SK-N-MC (cell line): ENCODE measurements around the gene ARHGEF2.

ENCODE experiments used
- EZH2 ChIP-seq: fragments of 200-600 bp; sonication (generic); IDR thresholded peaks from one replicate; pipeline ENCODE4 v1.6.1; 2017; ENCODE audit warnings: antibody characterized with exemption
- FOXP2 ChIP-seq: optimal IDR thresholded peaks from 2 replicates; pipeline ENCODE3; 2011; ENCODE audit warnings: mild to moderate bottlenecking, moderate library complexity; ENCODE audit not compliant: insufficient read depth; ENCODE audit errors: extremely low read length, control extremely low read depth

DNA sequence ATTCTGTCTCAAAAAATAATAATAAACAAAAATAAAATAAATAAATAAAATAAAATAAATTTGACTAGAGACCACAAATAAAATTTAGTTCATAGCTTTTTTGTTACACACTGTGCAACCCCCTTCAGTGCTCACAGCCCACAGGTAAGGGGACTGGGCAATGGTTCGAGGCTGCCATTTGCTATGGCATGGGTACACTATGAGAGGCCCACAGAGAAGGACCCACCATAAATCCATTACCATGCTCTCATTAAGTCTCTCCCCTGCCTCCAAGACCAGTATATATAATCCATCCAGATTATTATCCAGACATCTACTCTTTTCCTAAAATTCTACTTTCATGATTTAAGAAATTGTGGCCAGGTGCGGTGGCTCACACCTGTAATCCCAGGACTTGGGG, 58.5 kb downstream of the ARHGEF2 start:
- TF ChIP-seq FOXP2 (no peak), EZH2 (no peak)
